ENCODE results near the gene ZNF771.

DNA sequence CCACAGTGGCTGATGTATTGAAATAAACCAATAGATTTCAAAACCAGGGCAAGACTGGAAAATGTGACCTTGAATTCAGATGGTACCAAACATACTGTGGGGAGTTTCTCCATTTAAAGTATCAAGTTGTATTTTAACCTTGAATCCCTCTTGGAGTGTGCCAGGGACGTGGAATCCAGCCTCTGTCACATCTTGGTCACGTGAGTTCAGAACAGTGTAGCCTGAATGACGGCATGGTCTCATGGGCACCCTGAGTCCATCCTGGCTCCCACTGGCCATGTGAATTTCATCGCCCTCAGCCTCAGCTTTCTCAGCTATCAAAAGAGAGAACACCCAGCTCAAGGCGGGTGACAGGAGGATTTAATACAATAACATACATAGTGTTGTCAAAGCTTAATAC lies 6.8 kb downstream of the ZNF771 start:
- TF ChIP-seq, protein P1, sequence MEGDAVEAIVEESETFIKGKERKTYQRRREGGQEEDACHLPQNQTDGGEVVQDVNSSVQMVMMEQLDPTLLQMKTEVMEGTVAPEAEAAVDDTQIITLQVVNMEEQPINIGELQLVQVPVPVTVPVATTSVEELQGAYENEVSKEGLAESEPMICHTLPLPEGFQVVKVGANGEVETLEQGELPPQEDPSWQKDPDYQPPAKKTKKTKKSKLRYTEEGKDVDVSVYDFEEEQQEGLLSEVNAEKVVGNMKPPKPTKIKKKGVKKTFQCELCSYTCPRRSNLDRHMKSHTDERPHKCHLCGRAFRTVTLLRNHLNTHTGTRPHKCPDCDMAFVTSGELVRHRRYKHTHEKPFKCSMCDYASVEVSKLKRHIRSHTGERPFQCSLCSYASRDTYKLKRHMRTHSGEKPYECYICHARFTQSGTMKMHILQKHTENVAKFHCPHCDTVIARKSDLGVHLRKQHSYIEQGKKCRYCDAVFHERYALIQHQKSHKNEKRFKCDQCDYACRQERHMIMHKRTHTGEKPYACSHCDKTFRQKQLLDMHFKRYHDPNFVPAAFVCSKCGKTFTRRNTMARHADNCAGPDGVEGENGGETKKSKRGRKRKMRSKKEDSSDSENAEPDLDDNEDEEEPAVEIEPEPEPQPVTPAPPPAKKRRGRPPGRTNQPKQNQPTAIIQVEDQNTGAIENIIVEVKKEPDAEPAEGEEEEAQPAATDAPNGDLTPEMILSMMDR (IDR thresholded peaks at IDR 0.05): no peak
- TF ChIP-seq EP300 (IDR thresholded peaks at IDR 0.05; ENCODE audit: low read depth): no peak

Measured in transverse colon (tissue), 3 donors.